HepG2 (cell line): ENCODE data around the gene SNAPIN. TPM values are rescaled to one million over a fixed set of nuclear protein-coding genes. Genes with fewer than 3 reads are reported as not detected.

ENCODE experiments used
- CHD2 ChIP-seq: IDR thresholded peaks from 2 replicates; pipeline ENCODE4 v1.6.1; 2011; ENCODE audit warnings: low read depth, low read length, improper control_type of control experiment
- DR1 ChIP-seq: sonication (generic); formaldehyde crosslinking; IDR thresholded peaks from 2 replicates; pipeline ENCODE4 v1.8.0; 2021; ENCODE audit warnings: mild to moderate bottlenecking, missing genetic modification reagents, inconsistent platforms
- FOSL1 ChIP-seq: sonication (generic); formaldehyde crosslinking; IDR thresholded peaks from 2 replicates; pipeline ENCODE4 v1.9.0; 2021; ENCODE audit warnings: missing genetic modification reagents, borderline replicate concordance
- HMG20B ChIP-seq: conservative IDR thresholded peaks from 2 replicates; pipeline ENCODE4 v1.6.1; 2016; ENCODE audit warnings: missing genetic modification reagents, missing compliant biosample characterization
- ZFP90 ChIP-seq: sonication (generic); formaldehyde crosslinking; IDR thresholded peaks from 2 replicates; pipeline ENCODE4 v1.8.0; 2022; ENCODE audit warnings: missing genetic modification reagents, mild to moderate bottlenecking, inconsistent platforms, borderline replicate concordance
- ZNF354B ChIP-seq: sonication (generic); formaldehyde crosslinking; IDR thresholded peaks from 2 replicates; pipeline ENCODE4 v1.8.0; 2022; ENCODE audit warnings: mild to moderate bottlenecking, missing genetic modification reagents
- polyA plus RNA-seq, 8 experiments: library from polyadenylated mRNA; depleted of rRNA in 3 of 8; stranded (reverse) in 7 of 8; unstranded in 1 of 8; fragments of >200 nt; fragmentation: Illumina TruSeq in 4 of 8; extraction: Trizol in 4 of 8; gene quantifications; 2 replicates each; pipeline versions ENCODE4 v1.2.1 to v1.2.3, GENCODE V29; 2011 to 2016; ENCODE audit warnings: low read depth in 4 of 8, missing spikeins in 1 of 8, mixed read lengths in 1 of 8; ENCODE audit not compliant: insufficient read depth in 1 of 8
- total RNA-seq, 5 experiments: library from RNA; depleted of rRNA; stranded (reverse); fragments of >200 nt; fragmentation: Illumina TruSeq; extraction: Trizol; gene quantifications; 2 replicates each; pipeline ENCODE4 v1.2.3, GENCODE V29; 2016; ENCODE audit warnings: low read depth in 1 of 5
- TF ChIP-seq, protein P1 (sequence below): sonication (generic); formaldehyde crosslinking; IDR thresholded peaks from 2 replicates; pipeline ENCODE4 v1.5.0; 2020; ENCODE audit warnings: mild to moderate bottlenecking, missing genetic modification reagents, borderline replicate concordance

SNAPIN gene
- total and polyA plus RNA-seq, 2 of the 13 experiments (the other 11 are each of a cell fraction or from before 2014, with no cell fraction given) = 23.9 to 25.7 TPM

- TF ChIP-seq, protein P1, sequence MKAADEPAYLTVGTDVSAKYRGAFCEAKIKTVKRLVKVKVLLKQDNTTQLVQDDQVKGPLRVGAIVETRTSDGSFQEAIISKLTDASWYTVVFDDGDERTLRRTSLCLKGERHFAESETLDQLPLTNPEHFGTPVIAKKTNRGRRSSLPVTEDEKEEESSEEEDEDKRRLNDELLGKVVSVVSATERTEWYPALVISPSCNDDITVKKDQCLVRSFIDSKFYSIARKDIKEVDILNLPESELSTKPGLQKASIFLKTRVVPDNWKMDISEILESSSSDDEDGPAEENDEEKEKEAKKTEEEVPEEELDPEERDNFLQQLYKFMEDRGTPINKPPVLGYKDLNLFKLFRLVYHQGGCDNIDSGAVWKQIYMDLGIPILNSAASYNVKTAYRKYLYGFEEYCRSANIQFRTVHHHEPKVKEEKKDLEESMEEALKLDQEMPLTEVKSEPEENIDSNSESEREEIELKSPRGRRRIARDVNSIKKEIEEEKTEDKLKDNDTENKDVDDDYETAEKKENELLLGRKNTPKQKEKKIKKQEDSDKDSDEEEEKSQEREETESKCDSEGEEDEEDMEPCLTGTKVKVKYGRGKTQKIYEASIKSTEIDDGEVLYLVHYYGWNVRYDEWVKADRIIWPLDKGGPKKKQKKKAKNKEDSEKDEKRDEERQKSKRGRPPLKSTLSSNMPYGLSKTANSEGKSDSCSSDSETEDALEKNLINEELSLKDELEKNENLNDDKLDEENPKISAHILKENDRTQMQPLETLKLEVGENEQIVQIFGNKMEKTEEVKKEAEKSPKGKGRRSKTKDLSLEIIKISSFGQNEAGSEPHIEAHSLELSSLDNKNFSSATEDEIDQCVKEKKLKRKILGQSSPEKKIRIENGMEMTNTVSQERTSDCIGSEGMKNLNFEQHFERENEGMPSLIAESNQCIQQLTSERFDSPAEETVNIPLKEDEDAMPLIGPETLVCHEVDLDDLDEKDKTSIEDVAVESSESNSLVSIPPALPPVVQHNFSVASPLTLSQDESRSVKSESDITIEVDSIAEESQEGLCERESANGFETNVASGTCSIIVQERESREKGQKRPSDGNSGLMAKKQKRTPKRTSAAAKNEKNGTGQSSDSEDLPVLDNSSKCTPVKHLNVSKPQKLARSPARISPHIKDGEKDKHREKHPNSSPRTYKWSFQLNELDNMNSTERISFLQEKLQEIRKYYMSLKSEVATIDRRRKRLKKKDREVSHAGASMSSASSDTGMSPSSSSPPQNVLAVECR (CRISPR knock-in tag) = no peak
- no peak for TF ChIP-seq FOSL1
- TF ChIP-seq HMG20B = no peak
- TF ChIP-seq DR1 (CRISPR knock-in tag) = no peak
- no peak for TF ChIP-seq ZNF354B
- TF ChIP-seq CHD2 = no peak
- TF ChIP-seq ZFP90 (CRISPR knock-in tag) = no peak
These were observed 27.2 kb downstream of the SNAPIN start (continued) for GRCh38 chr1:153685544-153686340.
